GDM1 (cell line): ENCODE data around the gene SEZ6.

Experiments
- DNase-seq: peaks from one replicate; lab custom pipeline; 2025; lab: John Stamatoyannopoulos, UW

SEZ6 gene

DNA sequence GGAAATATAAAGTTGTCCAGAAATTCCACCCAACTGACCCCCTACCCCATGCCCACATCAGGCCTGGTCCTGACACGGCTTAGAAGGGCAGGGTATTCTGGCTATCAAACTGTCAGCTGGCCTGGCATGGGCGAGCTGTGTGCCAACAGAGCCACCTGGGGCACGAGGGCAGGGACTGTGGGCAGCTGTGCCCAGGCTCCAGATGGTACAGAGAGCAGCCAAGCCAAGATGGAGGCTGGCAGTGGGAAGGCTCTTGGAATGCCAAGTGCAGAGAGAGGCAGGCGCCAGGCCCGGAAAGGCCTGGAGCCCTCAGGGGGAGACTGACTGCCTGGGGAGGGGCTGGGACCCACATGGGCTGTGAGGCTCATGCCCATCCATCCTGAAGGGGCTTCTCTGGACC is 30.2 kb downstream of the SEZ6 start:
- DNase-seq = no peak

DNA sequence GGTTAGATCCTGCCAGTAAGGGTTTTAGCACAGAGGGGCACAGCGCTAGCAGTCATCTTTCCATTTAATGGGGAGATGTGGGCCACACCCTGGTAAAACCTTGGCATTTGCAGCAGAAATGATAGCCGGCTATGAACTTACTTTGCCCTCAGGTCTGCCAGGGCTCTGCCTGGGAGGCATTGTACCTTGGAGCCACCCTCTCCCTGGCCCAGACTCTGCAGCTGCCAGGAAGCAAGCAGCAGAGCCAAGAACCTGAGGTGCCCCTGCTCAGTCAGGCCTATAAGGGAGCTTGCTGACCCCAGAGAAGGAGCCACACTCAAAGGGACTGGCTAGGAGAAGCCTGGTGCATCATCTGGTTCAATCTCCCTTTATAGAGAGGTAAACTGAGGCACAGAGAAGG is 30.8 kb downstream of the SEZ6 start:
- no peak for DNase-seq

DNA sequence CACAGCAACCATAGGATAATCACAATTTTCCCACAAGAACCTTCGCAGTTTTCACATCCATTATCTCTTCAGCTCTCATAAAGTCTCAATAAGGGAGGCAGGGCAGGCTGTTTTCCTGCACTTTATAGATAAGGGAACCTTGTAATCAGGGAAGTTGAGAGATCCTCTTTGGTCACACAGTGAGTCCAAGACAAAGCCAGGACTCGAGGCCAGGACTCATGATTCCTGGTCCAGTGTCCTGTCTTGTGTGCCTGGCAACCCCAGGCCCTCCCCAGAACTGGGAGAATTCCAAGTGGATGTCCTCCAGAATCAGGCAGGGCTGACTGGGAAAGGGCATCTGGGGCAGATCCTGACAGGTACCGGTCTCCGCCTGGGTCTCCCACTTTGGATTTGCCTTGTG is 31.4 kb downstream of the SEZ6 start:
- DNase-seq = no peak

DNA sequence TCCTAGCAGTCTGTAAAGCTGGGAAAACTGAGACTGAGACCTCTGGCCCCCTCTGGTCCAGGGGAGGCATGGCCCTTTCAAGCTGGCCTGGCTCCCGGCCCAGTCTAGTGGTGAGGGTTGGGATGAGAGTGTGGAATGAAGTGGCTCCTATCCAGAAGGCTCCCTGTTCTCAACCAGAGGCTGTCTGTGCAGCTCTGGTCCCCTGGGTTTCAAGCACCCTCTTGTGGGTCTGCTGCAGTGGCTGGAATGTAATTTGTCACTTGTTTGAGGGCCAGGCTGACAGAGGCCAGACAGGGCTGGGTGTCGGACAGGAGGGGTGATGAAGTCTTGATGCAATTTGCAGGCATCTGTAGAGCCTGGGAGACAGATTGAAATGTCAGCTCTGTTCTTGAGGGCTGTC is 32.4 kb downstream of the SEZ6 start:
- no peak for DNase-seq

DNA sequence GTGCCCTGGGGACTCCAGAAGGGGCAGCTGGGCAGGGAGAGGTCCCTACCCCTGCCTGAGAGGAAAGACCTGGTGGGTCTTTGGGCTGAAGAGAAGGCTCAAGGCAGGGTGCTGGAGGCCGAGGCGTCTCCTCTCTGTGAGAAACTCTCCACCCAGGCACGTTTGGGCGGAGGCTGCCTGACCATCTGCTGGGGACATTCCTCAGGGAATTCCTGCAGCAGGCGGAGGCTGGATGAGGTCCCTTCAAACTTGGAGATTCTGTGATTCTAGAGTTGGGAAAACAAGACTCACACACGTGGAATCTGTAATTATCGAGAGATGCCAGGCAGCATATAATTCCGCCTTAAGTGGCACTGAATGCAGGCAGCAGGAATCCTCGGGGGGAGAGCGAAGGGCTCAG is 33.4 kb downstream of the SEZ6 start:
- no peak for DNase-seq

DNA sequence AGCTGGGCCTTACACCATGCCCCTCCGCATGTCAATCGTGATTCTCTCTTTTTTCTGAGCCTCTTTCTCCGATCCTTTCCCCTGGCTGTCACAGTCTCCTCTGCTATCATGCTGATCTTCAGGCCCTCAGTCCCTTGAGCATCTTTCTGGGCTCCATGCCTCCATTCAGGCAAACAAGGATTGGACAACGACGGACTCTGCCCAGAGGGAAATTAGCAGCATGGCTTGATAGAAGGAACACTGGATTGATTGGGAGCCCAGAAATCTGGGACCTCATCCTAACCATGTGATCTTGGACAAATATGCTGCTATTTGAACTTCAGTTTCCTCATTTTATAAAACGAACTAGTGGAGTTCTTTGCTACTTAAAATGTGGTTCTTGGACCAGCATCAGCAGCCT is 35.0 kb downstream of the SEZ6 start:
- no peak for DNase-seq

DNA sequence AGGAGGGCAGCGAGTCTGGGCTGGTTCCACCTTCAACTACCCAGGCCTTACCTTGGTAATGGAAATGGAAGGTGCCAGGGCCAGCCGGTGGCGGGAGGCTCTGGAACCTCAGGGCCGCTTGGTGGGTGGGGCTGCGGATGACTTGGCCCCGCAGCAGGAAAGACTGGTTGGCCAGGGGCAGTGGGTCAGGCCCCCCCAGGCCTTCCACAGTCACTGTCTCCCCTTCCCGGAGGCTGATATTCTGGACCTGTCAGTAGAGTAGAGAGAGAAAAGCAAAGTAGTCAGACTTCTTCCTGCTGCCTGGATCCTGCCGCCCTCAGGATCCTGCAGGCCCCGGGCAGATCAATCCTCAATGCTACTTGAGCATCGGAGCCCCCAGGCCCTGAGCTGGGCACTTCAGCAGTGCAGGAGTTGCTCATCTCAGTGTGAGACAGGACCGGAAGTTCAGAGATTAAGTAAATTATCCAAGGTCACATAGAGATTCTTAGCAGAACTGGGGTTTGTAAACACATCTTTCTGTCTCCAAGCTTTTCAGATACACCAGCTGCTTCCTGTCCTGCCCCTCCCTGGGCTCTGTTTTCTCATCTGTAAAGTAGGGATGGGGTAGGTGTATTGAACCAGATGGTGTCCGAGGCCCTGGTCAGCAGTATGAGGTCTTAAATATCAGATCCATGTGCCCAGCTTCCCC is 36.0 kb downstream of the SEZ6 start:
- no peak for DNase-seq

DNA sequence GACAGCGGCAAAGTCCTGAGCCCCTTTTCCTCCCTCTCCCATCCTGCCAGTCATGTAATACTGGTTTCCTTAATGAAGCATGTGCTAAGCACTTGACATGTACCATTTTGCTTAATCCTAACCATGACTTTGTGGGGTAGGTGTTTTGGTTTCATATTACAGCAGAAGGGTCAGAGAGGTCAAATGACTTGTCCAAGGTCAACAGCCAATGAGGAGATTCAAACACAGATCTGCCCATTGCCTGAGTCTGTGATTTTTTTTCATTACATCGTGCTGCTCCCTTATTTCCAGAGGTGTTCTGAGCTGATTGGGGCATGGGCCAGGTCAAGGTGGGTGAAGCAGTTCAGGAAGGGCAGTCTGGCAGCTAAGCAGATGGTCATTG is 36.9 kb downstream of the SEZ6 start:
- no peak for DNase-seq

DNA sequence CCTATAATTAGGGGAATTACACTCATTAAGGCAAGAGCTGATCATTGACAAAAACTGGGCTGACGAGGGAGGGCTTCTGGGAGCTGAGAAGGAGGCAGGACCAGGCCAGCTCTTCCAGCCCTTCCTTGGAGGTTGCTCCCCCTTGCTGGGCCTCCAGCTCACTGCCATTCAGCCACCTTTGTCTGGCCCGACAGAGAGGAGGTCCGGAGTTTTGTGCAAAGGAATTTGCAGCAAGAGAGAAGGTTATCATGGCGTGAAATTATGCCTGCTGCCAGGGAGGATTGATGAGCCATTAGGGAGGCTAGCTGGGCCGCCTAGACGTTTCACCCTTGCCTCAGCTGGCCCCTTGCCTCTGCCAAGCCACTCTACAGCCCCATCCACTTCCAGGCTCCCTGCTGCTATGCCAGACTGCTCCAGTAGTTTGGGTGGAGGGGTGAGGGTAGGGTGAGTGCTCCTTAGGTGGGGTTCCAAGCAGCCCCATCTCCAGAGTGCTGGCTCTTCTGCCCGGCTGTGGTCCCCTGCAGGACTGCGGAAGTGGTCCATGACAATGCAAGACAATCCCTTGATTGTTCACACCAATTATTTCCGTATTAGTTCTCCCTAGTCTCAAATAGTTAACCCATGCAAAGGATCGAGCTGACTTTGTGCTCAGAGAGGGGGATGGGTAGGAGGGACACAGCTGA is 37.5 kb downstream of the SEZ6 start:
- no peak for DNase-seq

DNA sequence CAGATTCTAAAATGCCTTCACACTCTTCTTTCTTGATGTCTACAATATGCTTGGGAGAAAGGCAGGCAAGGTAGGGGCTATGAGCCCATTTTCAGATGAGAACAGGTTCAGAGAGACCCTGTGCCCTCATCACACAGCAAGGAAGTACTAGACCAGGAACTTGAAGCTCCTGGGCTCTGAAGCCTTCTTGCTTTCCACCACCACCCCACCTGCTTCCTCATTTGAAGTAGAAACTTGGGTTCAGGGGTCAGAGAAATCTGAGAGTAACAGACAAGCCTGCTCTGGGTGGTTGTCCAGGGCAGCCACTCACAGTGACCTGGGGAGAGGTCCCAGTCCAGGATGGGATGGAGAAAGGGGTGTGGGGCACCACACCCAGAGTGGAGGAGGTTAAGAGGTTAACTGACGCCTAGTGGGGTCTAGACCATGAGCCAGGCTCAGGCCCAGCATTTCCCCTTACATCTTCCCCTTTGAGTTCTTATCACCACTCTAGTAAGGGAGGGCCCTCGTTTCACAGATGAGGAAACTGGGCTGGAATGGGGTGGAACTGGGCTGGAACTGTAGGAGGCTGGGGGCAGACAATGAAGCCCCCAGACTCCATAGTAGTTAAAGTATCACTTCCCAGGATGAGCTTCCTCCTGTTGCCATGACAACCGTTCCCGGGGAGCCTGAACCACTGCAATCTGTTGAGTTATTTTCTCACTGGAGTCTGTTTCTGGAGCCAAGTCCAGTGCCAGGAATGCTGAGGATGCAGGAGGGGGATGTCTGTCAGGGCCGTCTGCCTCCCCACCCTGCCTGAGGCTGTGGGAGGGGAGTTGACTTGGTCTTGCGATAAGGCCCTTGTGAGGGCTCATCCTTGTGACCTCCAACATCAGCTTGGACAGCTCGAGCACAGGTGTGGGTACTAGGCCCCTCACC is 38.4 kb downstream of the SEZ6 start:
- DNase-seq = peak; percentile 34

DNA sequence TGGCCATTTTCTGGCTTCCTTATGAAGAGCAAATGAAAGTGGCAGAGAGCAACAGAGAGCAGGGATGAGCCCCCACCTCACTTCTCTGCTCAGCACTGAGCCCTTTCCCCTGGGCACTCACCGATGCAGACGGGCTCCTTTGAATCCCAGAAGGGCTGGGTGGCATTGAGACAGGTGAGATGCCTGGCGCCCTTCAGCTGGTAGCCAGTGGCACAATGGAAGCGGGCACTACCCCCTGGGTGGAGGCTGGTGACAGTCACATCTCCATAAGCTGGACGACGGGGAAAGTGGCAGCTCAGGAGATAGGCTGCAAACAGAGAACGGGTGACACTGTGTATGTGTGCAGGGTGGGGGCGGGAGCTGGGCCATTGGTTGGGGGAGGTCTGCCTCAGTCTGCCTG is 42.0 kb downstream of the SEZ6 start:
- no peak for DNase-seq

DNA sequence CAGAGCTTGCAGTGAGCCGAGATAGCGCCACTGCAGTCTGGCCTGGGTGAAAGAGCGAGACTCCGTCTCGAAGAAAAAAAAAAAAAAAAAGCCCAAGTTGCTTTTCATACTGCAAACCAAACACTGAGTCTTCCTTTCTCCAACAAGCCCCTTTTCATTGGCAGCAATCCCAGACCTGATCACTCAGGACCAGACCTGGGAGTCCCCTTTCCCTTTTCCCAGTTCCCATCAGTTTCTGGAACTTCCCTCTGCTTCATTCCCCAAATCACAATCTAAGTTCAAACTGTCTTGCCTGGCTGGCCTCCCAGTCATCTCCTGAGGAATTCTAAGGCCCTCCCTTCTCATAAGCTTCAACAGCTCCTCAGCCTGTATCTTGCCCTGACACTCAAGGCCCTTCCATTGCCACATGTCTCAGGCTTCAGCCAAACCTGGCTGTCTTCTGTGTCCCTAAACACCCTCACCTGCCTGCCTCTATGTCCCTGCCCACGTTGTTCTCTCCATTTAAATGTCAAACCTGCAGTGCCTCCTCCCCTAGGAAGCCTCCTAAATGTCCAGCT is 42.7 kb downstream of the SEZ6 start:
- DNase-seq = no peak

DNA sequence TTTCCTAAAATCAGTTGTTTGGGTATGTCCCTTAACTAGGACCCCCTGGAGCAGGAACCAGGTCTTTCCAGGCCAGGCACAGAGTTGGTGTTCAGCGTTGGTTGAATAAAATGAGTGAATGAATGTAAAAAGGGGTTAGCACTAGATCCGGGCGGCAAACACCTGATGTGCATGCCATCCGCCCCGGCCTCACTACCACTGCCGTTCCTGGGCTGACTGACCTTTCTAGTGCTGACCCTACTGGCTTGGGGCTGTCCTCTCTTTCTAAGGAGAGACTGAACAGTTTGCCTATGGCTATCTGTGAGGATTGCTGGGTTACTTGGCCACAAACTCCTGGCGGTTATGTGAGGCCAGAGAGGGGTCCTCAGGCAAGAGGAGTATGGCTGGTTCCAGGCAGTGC is 44.4 kb downstream of the SEZ6 start:
- no peak for DNase-seq

DNA sequence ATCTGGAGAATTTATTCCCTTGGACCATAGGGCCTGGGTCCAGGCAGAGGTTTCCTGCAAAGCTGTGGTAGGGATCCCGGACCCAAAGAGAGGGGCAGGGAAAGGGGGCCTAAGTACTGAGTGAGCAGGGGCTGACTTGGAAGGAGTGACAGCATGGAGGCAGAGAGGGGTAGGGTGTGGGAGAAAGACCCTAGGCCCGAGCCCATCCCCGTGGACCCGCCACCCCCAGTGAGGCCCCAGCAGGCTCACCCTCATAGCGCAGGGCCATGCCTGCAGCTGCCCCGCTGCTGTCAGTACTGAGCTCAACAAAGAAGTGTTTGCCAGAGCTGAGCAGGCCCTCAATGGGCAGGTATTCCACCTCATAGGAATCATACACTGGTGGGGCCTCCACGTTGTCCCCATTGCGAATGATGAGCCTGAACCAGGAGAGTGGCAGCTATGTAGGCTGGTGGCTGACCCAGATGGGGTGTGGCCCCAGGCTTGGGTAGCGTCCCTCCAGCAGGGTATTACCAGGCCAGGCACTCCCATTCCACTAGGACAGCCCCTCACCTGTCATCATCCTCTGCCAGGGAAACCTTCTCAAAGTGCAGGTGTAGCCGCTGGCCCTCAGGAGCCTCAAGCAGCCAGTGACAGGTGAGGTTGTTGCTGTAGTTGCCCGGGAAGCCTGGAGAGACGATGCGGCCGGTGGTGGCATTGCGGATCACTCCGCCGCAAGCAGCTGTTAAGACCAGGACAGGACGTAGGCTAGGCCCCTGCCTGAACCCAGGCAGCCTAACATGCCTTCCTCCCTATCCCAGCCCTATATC is 45.4 kb downstream of the SEZ6 start:
- DNase-seq = no peak

DNA sequence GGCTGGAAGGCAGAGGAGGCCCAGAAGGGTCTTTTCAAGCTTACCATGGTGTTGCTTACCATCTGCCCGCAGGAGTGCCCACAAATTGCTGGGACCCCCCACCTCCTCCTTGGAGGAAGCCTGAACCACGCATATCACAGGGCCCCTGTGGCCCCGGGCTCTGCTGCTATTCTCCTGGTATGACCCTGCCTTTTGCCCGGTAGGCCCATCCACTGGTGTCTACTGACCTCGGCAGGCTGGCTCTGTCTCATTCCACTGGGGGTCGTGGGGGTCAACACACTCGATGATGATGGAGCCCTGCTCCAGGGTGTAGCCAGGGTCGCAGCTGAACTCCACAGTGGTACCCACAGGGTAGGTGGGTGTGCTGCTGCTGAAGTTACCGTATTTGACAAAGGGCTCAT is 46.4 kb downstream of the SEZ6 start:
- DNase-seq = no peak

DNA sequence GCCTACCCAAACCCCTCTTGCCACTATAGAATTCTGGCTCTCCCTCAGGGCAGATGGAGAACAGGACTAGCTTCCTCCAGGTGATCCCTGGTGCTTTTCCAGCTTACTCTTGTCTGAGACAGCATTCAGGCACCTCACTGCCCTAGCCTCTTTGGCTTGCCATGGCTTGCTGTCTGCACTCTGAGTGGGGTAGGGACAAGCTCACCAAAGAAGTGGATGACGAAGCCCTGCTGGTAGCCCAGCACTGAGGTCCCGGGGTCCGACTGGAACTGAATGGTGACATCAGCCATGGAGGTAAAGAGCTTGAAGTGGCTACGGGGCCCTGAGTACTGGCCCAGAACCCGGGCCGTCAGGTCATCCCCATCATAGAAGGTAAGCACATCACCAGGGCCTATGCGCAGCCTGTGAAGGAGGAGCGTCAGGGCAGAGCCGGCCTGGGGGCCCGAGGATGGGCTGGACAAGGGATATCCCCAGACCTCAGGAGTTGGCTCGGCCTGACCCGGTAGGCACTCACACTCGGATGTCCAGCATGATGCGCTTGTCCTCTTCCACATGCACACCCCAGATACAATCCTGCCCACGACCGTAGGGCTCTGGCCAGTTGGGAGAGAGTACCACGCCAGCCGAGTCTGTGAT is 46.9 kb downstream of the SEZ6 start:
- DNase-seq = no peak

DNA sequence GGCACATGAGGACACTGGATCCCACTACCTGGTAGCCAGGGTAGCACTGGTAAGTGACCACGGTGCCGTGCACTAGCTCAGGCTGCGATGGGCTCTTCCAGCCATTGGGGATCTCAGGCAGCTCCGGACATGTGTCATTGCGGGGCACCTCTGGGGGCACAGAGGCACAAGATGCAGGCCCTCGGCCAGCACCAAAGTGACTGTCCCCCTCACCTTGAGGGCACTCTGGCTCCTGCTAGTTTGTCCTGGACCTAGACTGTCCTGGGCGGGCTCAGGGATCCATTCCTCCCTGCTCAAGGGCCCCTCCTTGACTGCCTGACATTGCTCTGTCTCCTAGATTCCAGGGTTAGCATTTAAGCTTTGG is 47.9 kb downstream of the SEZ6 start:
- no peak for DNase-seq

DNA sequence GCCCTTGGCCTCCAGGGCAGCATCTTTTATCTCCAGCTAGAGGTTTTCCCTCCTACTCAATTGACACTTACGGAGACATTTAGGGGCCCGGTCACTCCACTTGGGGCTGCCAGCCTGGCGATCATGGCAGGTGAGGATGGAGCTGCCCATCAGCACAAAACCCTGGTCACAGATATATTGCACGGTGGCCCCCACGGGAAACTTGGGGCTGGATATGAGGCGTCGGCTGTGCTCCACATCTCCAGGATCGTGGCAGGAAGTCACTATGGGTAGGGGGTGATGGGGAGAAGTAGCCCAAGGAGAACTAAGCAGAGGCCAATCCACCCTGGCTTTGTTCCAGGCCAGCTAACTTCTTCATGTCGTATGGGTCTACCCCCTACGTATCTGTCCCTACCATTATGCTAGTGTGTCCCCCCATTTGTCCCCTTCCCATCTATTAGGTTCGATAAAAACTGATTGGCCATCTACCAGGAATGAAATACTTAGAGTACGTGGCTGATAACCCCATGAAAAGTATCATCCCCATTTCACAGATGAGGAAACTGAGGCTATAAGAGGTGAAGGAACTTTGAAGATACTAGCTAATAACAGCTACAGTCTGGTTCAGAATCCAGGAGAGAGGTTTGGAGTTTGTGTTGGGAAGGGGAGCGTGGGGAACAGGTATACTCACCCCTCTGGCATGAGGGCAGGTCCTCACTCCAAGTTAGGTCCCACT is 48.4 kb downstream of the SEZ6 start:
- DNase-seq = no peak

DNA sequence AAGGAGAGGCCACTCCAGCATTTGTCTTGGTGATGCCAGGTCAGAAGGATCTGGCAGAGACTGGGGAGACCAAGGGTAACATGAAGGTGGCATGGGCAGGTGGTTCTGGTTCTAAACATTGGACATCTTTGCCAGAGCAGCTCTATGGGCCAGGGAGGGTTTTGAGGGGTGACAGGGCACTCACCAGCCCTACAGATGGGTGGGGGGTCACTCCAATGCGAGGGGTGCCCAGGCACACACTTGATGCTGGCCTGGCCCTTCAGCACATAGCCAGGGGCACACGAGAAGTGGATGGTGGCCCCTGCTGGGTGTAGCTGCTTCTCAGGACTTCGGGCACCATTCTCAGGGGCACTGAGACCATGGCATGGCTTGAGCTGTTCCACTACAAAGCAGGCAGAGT is 49.0 kb downstream of the SEZ6 start:
- DNase-seq = no peak

DNA sequence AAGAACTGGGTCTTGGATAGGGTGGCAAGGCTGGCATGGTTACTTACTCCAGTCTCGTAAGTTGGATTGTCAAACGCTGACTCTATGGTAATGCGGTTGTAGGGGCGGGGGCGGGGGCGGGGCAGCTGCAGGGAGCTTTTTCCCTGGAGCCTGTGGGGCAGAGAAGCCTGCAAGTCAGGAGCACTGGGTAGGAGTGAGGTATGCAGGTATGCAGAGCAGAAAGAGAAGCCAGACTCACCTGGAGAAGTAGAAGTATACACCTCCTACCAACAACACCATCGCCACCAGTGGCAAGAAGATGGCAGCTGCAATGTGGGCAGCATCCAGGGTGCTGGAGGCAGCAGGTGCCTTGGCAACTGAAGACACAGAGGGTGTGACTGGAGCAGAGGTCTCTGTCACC is 49.7 kb downstream of the SEZ6 start:
- DNase-seq = no peak

DNA sequence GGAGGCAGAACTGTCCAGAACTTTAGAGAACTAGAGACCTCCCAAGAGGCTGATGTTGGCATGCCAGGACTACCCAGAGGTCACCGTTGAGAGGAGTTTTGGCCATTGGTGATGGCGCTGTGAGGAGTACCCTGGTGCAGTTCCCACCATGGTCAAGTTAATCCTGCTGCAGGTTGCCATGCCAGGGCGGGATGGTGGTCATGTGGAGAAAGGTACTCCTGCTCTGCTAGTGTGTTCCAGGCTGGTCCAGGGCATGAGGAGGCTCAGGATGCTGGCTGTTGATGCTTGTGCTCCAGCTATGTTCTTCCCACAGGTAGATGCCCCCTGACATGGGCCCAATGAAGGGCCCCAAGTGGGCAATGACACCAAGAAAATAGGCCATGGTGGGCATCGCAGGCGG is 50.4 kb downstream of the SEZ6 start:
- DNase-seq = no peak
